ENCODE measurements around the gene FAM9A.
"Not testable (repeated sequence)": the region's sequence is repeated elsewhere in the genome, so short reads cannot be mapped to it uniquely, and the experiment has no call there.

The FAM9A gene

GRCh38 chrX:8803326-8803725, 2.1 kb upstream of the FAM9A start:
- DNase-seq (ENCODE audit: low spot score) = no peak

GRCh38 chrX:8800351-8800750, 832 bp downstream of the FAM9A start:
- not testable (repeated sequence) for DNase-seq (ENCODE audit: low spot score)

GRCh38 chrX:8799281-8799680, 1.9 kb downstream of the FAM9A start:
- DNase-seq (ENCODE audit: low spot score) = not testable (repeated sequence)

- DNase-seq (ENCODE audit: low spot score) = not testable (repeated sequence)
These were observed 2.5 kb downstream of the FAM9A start for GRCh38 chrX:8798702-8799101.

- not testable (repeated sequence) for DNase-seq (ENCODE audit: low spot score)
These were observed 14.1 kb downstream of the FAM9A start for GRCh38 chrX:8787119-8787518.

GRCh38 chrX:8784162-8784561, 17.0 kb downstream of the FAM9A start:
- no peak for DNase-seq (ENCODE audit: low spot score)

- no peak for DNase-seq (ENCODE audit: low spot score)
These were observed 17.5 kb downstream of the FAM9A start for GRCh38 chrX:8783714-8784098.

GRCh38 chrX:8783097-8783713, 18.0 kb downstream of the FAM9A start:
- DNase-seq (ENCODE audit: low spot score) = no peak

- no peak for DNase-seq (ENCODE audit: low spot score)
These were observed 18.6 kb downstream of the FAM9A start for GRCh38 chrX:8782595-8782994.

- not testable (repeated sequence) for DNase-seq (ENCODE audit: low spot score)
These were observed 19.3 kb downstream of the FAM9A start for GRCh38 chrX:8781921-8782320.

GRCh38 chrX:8773117-8773516, 28.1 kb downstream of the FAM9A start:
- DNase-seq (ENCODE audit: low spot score) = no peak

- DNase-seq (ENCODE audit: low spot score) = no peak
These were observed 41.2 kb downstream of the FAM9A start for GRCh38 chrX:8760021-8760420.

- DNase-seq (ENCODE audit: low spot score) = not testable (repeated sequence)
These were observed 42.5 kb downstream of the FAM9A start for GRCh38 chrX:8758706-8759105.

GRCh38 chrX:8757609-8758389, 43.4 kb downstream of the FAM9A start:
- DNase-seq (ENCODE audit: low spot score) = not testable (repeated sequence)

- no peak for DNase-seq (ENCODE audit: low spot score)
These were observed 45.4 kb downstream of the FAM9A start for GRCh38 chrX:8755813-8756212.

GRCh38 chrX:8755116-8755515, 46.1 kb downstream of the FAM9A start:
- DNase-seq (ENCODE audit: low spot score) = no peak

GRCh38 chrX:8749697-8750096, 51.5 kb downstream of the FAM9A start:
- no peak for DNase-seq (ENCODE audit: low spot score)

- no peak for DNase-seq (ENCODE audit: low spot score)
These were observed 52.3 kb downstream of the FAM9A start for GRCh38 chrX:8748855-8749254.

GRCh38 chrX:8743126-8743732, 58.0 kb downstream of the FAM9A start:
- DNase-seq (ENCODE audit: low spot score) = peak; percentile 5

GRCh38 chrX:8741981-8742380, 59.2 kb downstream of the FAM9A start:
- no peak for DNase-seq (ENCODE audit: low spot score)

All from LoVo (cell line).